RWPE1 (cell line): ENCODE measurements around the gene CYB561D2.

ENCODE experiments used
- CTCF ChIA-PET: fragments of 350-600 bp; sonication (Branson Sonifier 250); formaldehyde crosslinking; extraction: SDS; loops from one replicate; lab custom pipeline; 2021; lab: Yijun Ruan, JAX
- POLR2A ChIA-PET: fragments of 400-600 bp; formaldehyde crosslinking; extraction: SDS; loops from one replicate; lab custom pipeline; 2020; ENCODE audit warnings: antibody characterized with exemption; ENCODE audit not compliant: low non-redundant PET; lab: Yijun Ruan, JAX
- DNase-seq: peaks from one replicate; pipeline ENCODE4 v3.0.0; 2012; ENCODE audit warnings: low spot score
- H3K27ac ChIP-seq: fragments of 450-650 bp; 2 replicates; pipeline ENCODE4 v1.5.1; 2017
- TF ChIP-seq, protein P1 (sequence below): fragments of 450-650 bp; conservative IDR thresholded peaks from 2 replicates; pipeline ENCODE4 v1.5.1; 2017; ENCODE audit warnings: low read depth, mild to moderate bottlenecking

CYB561D2 gene

DNA sequence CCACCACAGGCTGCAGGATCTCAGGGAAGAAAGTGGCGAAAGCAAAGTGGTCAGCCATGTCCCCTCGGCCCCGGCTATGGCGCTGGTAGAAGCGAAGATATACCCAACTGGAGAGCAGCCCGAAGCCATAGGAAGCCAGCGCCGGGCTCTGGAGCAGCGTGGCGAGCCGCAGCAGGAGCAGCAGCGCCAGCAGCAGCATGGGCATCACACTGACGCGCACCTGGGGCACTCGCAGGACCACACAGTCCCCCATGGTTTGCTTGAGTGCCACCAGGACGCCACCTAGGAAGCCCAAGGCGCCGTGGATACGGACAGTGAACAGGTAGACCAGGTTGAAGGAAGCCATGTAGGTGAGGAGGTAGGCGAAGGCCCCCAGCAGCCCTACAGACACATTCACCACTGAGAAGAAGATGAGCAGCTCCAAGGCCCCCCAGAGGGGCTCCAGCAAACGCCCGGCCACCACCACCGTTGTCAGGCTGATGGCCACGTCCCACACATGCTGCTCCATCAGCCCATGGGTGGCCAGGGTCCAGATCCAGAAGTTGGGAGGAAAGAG, 7.8 kb downstream of the CYB561D2 start:
- TF ChIP-seq, protein P1, sequence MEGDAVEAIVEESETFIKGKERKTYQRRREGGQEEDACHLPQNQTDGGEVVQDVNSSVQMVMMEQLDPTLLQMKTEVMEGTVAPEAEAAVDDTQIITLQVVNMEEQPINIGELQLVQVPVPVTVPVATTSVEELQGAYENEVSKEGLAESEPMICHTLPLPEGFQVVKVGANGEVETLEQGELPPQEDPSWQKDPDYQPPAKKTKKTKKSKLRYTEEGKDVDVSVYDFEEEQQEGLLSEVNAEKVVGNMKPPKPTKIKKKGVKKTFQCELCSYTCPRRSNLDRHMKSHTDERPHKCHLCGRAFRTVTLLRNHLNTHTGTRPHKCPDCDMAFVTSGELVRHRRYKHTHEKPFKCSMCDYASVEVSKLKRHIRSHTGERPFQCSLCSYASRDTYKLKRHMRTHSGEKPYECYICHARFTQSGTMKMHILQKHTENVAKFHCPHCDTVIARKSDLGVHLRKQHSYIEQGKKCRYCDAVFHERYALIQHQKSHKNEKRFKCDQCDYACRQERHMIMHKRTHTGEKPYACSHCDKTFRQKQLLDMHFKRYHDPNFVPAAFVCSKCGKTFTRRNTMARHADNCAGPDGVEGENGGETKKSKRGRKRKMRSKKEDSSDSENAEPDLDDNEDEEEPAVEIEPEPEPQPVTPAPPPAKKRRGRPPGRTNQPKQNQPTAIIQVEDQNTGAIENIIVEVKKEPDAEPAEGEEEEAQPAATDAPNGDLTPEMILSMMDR = no peak
- CTCF ChIA-PET = no interaction called here
- POLR2A ChIA-PET = no interaction called here
- peak overlapping the region; percentile 77 for H3K27ac ChIP-seq
- DNase-seq = no peak

DNA sequence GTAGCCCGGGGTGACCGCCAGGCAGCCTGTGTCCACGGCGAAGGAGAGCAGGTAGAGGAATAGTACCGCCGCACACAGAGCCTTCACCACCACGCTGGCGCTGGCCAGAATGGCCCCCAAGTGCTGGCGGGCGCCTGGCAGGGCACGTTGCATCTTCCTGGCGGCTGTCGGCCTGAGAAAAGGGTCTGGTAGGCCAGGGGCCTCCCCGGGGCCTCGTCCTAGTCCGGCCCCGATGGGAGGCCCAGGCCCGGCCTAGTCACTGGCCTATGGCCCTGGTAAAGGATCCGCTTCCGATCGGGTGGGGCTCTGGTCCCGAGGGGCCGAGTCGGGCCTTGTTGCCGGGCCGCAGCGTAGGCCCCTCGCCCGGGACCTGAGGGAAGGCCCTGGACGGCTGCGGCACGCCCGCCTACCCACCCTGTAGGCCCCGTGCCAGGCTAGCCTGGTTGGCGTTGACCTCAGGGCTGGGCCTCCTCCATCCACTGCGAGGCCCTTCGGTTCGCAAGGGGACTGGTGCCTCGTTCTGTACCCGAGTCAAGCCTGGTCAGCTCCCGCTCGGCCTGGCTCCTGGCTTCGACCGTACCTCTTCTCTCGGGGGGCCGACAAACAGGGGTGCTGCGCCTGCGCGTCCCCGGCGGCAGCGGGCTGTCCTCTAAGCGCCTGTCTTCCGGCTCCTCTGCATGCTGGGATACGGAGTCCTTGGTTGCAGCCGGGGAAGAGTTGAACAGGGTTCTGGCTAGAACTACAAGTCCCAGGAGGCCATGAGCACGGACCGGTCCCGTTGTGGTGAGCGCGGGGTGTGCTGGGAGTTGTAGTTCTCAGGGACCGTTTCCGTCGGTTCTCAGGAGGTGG, 8.5 kb downstream of the CYB561D2 start, which contains the start of gene TMEM115:
Gene TMEM115, minus strand, starts transcription at position 611 of the 849 bp plus-strand sequence. Its CDS starts 458 bp downstream, at position 153.
- TF ChIP-seq, protein P1 = no peak
- ChIA-PET POLR2A (no interaction called here), CTCF (no interaction called here)
- peak within 1 kb of the TSS; percentile 77 for H3K27ac ChIP-seq
- DNase-seq = peak; percentile 88

DNA sequence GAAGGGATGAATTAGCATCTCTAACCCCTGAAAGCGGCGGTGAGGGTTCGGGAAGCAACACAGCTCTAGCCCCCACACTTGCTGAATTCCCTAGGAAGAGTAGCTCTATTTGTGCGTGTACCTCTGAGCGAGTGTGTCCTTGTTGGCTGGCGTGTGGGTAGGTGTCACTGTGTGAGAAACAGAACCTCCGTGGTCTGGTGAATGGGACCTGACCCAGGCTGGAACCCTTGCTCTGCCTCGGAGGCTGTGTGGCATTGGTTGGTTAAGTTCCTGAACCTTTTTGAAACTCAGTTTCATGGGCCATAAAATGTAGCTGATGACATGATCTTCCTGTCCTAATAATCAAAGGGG, 9.1 kb downstream of the CYB561D2 start:
- TF ChIP-seq, protein P1 = no peak
- no peak for DNase-seq
- ChIA-PET POLR2A (no interaction called here), CTCF (no interaction called here)
- H3K27ac ChIP-seq = peak overlapping the region; percentile 77

DNA sequence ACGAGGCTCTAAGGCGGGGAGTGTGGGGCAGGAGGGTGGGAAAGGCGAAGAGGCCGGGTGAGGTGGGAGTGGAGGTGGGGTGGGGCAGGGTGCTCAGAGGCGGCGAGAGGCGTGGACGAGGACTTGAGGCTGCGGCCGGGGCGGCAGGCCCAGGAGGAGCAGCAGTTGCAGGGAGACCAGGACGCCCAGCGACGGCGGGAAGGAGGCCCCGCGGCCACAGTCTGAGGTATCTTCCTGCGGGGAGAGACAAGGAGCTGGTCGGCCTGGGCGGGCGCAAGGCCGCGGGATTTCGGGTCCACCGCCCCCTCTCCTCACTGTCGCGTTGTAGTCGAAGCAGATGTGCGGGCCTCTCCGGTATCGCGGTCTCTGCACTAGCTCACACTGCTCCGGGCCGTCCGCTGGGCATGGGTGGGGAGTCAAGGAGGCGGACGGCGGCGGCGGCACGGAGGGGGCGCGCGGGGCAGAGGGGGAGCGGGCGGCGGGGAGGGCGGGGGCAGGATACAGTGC, 14.0 kb downstream of the CYB561D2 start:
- TF ChIP-seq, protein P1 = no peak
- H3K27ac ChIP-seq = peak overlapping the region; percentile 54
- no peak for DNase-seq
- CTCF ChIA-PET = interaction anchor here (0.5 to 0.6 kb wide), 2 partner anchors 172 to 988 kb away, joined by 3 read pairs; no protein-coding TSS in a partner anchor
- POLR2A ChIA-PET = no interaction called here

DNA sequence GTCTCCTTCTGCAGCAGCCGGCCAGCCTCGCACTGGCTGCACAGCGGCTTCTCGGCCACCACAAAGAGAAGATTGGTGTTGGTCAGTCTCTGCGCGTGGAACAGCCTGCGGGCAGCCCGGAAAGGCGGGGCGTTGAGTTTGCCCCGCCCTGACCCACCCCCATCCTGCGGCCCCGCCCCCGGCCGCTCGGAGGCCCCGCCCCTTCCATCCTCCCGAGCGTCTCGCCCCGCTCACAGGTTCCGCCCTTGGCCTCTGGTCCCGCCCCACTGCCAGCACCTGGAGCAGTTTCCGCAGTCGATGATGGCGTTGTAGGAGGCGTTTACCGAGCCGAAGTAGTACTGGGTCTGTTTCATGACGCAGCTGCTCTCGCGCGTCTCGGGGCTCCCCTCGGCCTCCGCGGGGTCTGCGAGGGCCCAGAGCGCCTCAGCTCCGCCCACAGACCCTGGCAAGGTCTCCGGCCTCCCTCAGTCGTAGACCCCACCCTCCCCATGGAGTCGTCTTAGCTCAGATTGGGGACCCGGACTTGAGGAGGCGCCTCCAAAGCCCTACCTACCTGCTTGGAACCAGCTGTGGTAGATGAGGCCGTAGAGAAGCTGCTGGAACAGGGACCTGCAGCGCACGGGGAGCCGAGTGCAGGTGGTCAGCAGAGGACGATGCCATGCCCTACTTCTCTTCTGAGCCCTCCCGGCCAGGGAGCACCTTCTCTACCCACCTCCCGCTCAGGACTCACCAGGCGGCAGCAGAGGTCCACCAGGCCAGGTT, 14.6 kb downstream of the CYB561D2 start:
- DNase-seq = peak; percentile 90
- TF ChIP-seq, protein P1 = no peak
- POLR2A ChIA-PET = no interaction called here
- H3K27ac ChIP-seq = peak overlapping the region; percentile 54
- CTCF ChIA-PET = interaction anchor here (0.5 to 0.6 kb wide), 3 partner anchors 60 to 988 kb away, joined by 3 read pairs; no protein-coding TSS in a partner anchor

DNA sequence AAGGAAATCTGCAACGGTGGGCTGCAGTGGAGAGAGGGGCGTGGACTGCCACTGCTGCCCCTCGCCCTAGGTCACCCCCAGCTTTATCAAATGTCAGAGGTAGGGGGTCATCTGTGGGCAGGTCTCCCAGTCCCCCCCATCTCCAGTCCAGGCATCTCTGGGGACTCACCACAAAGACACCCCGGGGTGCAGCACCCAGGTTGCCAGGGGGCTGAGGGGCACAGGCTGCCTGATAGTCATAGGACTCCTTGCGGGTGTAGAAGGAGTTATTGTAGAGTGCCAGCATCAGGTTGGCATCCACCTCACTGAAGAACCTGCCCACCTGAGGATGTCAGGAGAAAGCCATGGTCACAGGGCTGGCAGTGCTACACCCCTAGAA, 15.2 kb downstream of the CYB561D2 start:
- ChIA-PET CTCF (no interaction called here), POLR2A (no interaction called here)
- DNase-seq = no peak
- TF ChIP-seq, protein P1 = no peak
- H3K27ac ChIP-seq = peak overlapping the region; percentile 54; the same call in 1 of the 2 replicates
